Globus pallidus (tissue), 1 donor: Measurements from ENCODE around the gene LRMDA.

Source experiments
- DNase-seq: peaks from one replicate; pipeline ENCODE4 v3.0.0-alpha.2; 2015; ENCODE audit warnings: low spot score

The LRMDA gene

GRCh38 chr10:75999515-76000209, 568.2 kb downstream of the LRMDA start:
- no peak for DNase-seq

- no peak for DNase-seq
Observed at GRCh38 chr10:76000550-76000949, 569.1 kb downstream of the LRMDA start.

GRCh38 chr10:76001019-76001418, 569.6 kb downstream of the LRMDA start:
- no peak for DNase-seq

- no peak for DNase-seq
Observed at GRCh38 chr10:76001461-76001860, 570.0 kb downstream of the LRMDA start.

- no peak for DNase-seq
Observed at GRCh38 chr10:76002262-76002854, 570.9 kb downstream of the LRMDA start.

GRCh38 chr10:76007667-76008181, 576.3 kb downstream of the LRMDA start:
- no peak for DNase-seq

GRCh38 chr10:76009531-76009930, 578.1 kb downstream of the LRMDA start:
- no peak for DNase-seq

GRCh38 chr10:76010703-76011102, 579.3 kb downstream of the LRMDA start:
- DNase-seq = no peak

GRCh38 chr10:76012716-76013327, 581.4 kb downstream of the LRMDA start:
- no peak for DNase-seq

GRCh38 chr10:76015245-76015644, 583.8 kb downstream of the LRMDA start:
- DNase-seq = no peak

GRCh38 chr10:76017026-76017732, 585.8 kb downstream of the LRMDA start:
- DNase-seq = no peak

GRCh38 chr10:76017733-76018433, 586.5 kb downstream of the LRMDA start:
- no peak for DNase-seq

GRCh38 chr10:76020630-76021029, 589.2 kb downstream of the LRMDA start:
- DNase-seq = no peak

GRCh38 chr10:76021398-76021797, 590.0 kb downstream of the LRMDA start:
- DNase-seq = no peak

GRCh38 chr10:76022366-76022765, 590.9 kb downstream of the LRMDA start:
- no peak for DNase-seq

- no peak for DNase-seq
Observed at GRCh38 chr10:76023007-76023406, 591.6 kb downstream of the LRMDA start.

- no peak for DNase-seq
Observed at GRCh38 chr10:76024460-76025123, 593.2 kb downstream of the LRMDA start.

- DNase-seq = no peak
Observed at GRCh38 chr10:76025124-76025477, 593.7 kb downstream of the LRMDA start.

- DNase-seq = no peak
Observed at GRCh38 chr10:76026176-76026771, 594.9 kb downstream of the LRMDA start.

- no peak for DNase-seq
Observed at GRCh38 chr10:76026905-76027304, 595.5 kb downstream of the LRMDA start.

- no peak for DNase-seq
Observed at GRCh38 chr10:76029782-76030181, 598.4 kb downstream of the LRMDA start.
